Trophoblast cell (in vitro differentiated cells and primary cell): ENCODE results near the gene IRF8. TPM values are rescaled to one million over a fixed set of nuclear protein-coding genes. Genes with fewer than 3 reads are reported as not detected.

ENCODE experiments used
- DNase-seq, 2 donors: peaks; one replicate each; pipeline ENCODE4 v3.0.0-alpha.2; 2016
- H2AFZ ChIP-seq: 2 replicates; pipeline ENCODE4 v1.6.1; 2013; ENCODE audit warnings: low read length, moderate library complexity, mild to moderate bottlenecking; ENCODE audit not compliant: insufficient read depth, poor library complexity
- H2AK5ac ChIP-seq: 2 replicates; pipeline ENCODE4 v1.6.1; 2013; ENCODE audit warnings: mild to moderate bottlenecking, low read length
- H2BK120ac ChIP-seq: 2 replicates; pipeline ENCODE4 v1.6.1; 2013; ENCODE audit warnings: low read length, mild to moderate bottlenecking, moderate library complexity; ENCODE audit not compliant: insufficient read depth, poor library complexity
- H2BK12ac ChIP-seq: 2 replicates; pipeline ENCODE4 v1.6.1; 2013; ENCODE audit warnings: mild to moderate bottlenecking, low read length, moderate library complexity
- H2BK5ac ChIP-seq: 2 replicates; pipeline ENCODE4 v1.6.1; 2013; ENCODE audit warnings: low read length, low read depth, moderate library complexity, mild to moderate bottlenecking; ENCODE audit not compliant: poor library complexity
- H3K14ac ChIP-seq: 2 replicates; pipeline ENCODE4 v1.6.1; 2013; ENCODE audit warnings: mild to moderate bottlenecking, low read length
- H3K18ac ChIP-seq: 2 replicates; pipeline ENCODE4 v1.6.1; 2013; ENCODE audit warnings: mild to moderate bottlenecking, low read length
- H3K23ac ChIP-seq: 2 replicates; pipeline ENCODE4 v1.6.1; 2013; ENCODE audit warnings: low read length
- H3K27ac ChIP-seq: 2 replicates; pipeline ENCODE4 v1.5.1; 2013; ENCODE audit warnings: low read depth, mild to moderate bottlenecking, inconsistent platforms, low read length, moderate library complexity
- H3K27me3 ChIP-seq: 2 replicates; pipeline ENCODE4 v1.6.1; 2013; ENCODE audit warnings: inconsistent platforms, mild to moderate bottlenecking, low read length, moderate library complexity; ENCODE audit not compliant: insufficient read depth
- H3K36me3 ChIP-seq, 2 experiments: 1 replicate in 1 of 2; 2 replicates in 1 of 2; pipeline ENCODE4 v1.6.1; 2013; ENCODE audit warnings: low read length in 2 of 2, mild to moderate bottlenecking in 2 of 2, moderate library complexity in 1 of 2; ENCODE audit not compliant: insufficient read depth in 2 of 2, control insufficient read depth in 1 of 2
- H3K4ac ChIP-seq: 2 replicates; pipeline ENCODE4 v1.6.1; 2013; ENCODE audit warnings: low read depth, mild to moderate bottlenecking, low read length, moderate library complexity
- H3K4me1 ChIP-seq, 2 experiments: 1 replicate in 1 of 2; 2 replicates in 1 of 2; pipeline ENCODE4 v1.6.1; 2013; ENCODE audit warnings: low read length in 2 of 2, mild to moderate bottlenecking in 2 of 2, moderate library complexity in 1 of 2; ENCODE audit not compliant: insufficient read depth in 2 of 2, control insufficient read depth in 1 of 2
- H3K4me2 ChIP-seq: 2 replicates; pipeline ENCODE4 v1.6.1; 2013; ENCODE audit warnings: inconsistent platforms, mild to moderate bottlenecking, low read length, moderate library complexity
- H3K4me3 ChIP-seq: 2 replicates; pipeline ENCODE4 v1.5.1; 2013; ENCODE audit warnings: mild to moderate bottlenecking, low read depth, low read length, inconsistent platforms
- H3K79me1 ChIP-seq: one replicate; pipeline ENCODE4 v1.6.1; 2013; ENCODE audit warnings: low read length
- H3K79me2 ChIP-seq: 2 replicates; pipeline ENCODE4 v1.6.1; 2013; ENCODE audit warnings: low read length, mild to moderate bottlenecking; ENCODE audit not compliant: control insufficient read depth, insufficient read depth, poor library complexity
- H3K9ac ChIP-seq: 2 replicates; pipeline ENCODE4 v1.6.1; 2013; ENCODE audit warnings: mild to moderate bottlenecking, low read length
- H3K9me3 ChIP-seq: 2 replicates; pipeline ENCODE4 v1.6.1; 2013; ENCODE audit warnings: low read depth, mild to moderate bottlenecking, control low read depth, inconsistent platforms, low read length; ENCODE audit not compliant: insufficient read depth
- H4K12ac ChIP-seq: 2 replicates; pipeline ENCODE4 v1.6.1; 2013; ENCODE audit warnings: low read depth, mild to moderate bottlenecking, low read length, moderate library complexity
- H4K8ac ChIP-seq: 2 replicates; pipeline ENCODE4 v1.6.1; 2013; ENCODE audit warnings: low read depth, mild to moderate bottlenecking, low read length, moderate library complexity
- H4K91ac ChIP-seq: one replicate; pipeline ENCODE4 v1.6.1; 2013; ENCODE audit warnings: low read depth, mild to moderate bottlenecking, low read length, moderate library complexity
- WGBS: extraction: QIAGEN DNeasy Blood & Tissue Kit; methylation state at CpG from one replicate; pipeline ENCODE4 v1.1.7; 2013; ENCODE audit warnings: missing lambda C conversion rate; ENCODE audit not compliant: insufficient read length, insufficient coverage; ENCODE audit errors: extremely low coverage; 5-methylcytosine and 5-hydroxymethylcytosine counted together
- polyA plus RNA-seq: library from polyadenylated mRNA; stranded (reverse); fragments of 200-250 nt; gene quantifications from 2 replicates; pipeline ENCODE4 v1.2.3, GENCODE V29; 2013

IRF8 gene, protein sequence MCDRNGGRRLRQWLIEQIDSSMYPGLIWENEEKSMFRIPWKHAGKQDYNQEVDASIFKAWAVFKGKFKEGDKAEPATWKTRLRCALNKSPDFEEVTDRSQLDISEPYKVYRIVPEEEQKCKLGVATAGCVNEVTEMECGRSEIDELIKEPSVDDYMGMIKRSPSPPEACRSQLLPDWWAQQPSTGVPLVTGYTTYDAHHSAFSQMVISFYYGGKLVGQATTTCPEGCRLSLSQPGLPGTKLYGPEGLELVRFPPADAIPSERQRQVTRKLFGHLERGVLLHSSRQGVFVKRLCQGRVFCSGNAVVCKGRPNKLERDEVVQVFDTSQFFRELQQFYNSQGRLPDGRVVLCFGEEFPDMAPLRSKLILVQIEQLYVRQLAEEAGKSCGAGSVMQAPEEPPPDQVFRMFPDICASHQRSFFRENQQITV
- polyA plus RNA-seq = 4.1 and 4.2 TPM in 2 replicates

DNA sequence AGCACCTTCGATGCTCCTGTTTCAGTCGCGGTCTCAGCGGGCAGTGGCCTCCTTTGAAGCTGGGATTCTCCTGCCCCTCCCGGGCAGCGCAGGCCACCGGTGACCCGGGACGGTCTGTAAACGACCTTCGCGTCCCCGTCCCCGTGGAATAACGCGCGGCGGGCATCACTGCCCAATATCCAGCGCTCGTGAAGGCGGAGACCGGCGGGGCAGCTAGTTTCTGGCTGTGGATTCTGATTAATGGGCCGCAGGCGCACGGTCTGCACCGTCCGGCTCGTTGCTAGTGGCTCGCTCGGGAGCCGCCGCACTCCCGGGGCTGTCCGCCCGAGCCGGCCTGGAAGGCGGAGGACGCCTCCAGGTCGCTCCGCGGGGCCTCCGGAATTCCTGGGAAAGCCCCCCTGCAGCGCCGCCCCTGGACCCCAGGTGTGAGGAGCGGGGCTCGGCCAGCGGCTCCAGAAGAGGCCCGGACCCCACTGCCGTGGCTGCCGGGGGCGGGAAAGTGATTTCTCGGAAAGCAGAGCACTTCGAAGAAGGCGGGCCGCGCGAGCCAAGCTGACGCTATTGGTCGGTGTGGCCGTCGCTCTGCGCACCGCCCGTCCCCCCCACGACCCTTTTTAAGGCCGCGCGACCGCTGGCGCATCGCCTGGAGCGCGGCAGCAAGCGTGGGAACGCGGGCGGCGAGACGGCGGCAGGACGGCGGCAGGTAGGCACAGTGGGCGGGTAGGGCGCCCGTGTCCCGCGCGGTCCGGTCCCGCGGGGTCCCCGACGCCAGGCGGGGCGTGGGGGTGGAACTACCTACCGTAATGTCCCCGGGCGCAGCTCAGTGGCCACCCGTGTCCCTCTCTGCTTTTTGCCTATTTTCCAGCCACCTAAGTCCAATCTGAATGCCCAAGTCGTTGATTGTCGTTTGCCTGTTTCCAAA, at the start of gene IRF8:
IRF8 (plus strand) TSS at position 642 of the 922 bp plus-strand sequence. CDS start 3,854 bp downstream, outside the sequence.
- peak within 1 kb of the TSS; percentile 74 for H3K4me3 ChIP-seq
- H2AK5ac ChIP-seq = no peak within 1 kb of the TSS
- peaks cover 7 to 10% of the 10 kb centered on the region in 2 experiments for H3K4me1 ChIP-seq
- H3K4me2 ChIP-seq = peak within 1 kb of the TSS; percentile 97
- H3K23ac ChIP-seq = no peak within 1 kb of the TSS
- peak within 1 kb of the TSS; percentile 56 for H2BK120ac ChIP-seq
- peak within 1 kb of the TSS; percentile 69 for H2BK12ac ChIP-seq
- H3K9ac ChIP-seq = peak within 1 kb of the TSS; percentile 74
- peaks cover 9% of the 10 kb centered on the region for H3K27me3 ChIP-seq
- peak within 1 kb of the TSS; percentile 7 for H4K91ac ChIP-seq
- peak within 1 kb of the TSS; percentile 91 for H2AFZ ChIP-seq
- H2BK5ac ChIP-seq = peak within 1 kb of the TSS; percentile 28
- peak; percentile 64 to 86 for DNase-seq
- WGBS = no CpG with 5 or more reads among the region's 102 CpGs
- no peak within 1 kb of the TSS for H3K27ac ChIP-seq
- no peaks in the 10 kb centered on the region for H3K9me3 ChIP-seq
- peaks cover 6% of the 10 kb centered on the region for H3K79me1 ChIP-seq
- peaks cover 0 to 3% of the 10 kb centered on the region in 2 experiments for H3K36me3 ChIP-seq
- H4K8ac ChIP-seq = peak within 1 kb of the TSS; percentile 78
- peaks cover 2% of the 10 kb centered on the region for H3K79me2 ChIP-seq
- H3K14ac ChIP-seq = peak within 1 kb of the TSS; percentile 52
- H3K4ac ChIP-seq = peak within 1 kb of the TSS; percentile 10
- peak within 1 kb of the TSS; percentile 58 for H4K12ac ChIP-seq
- H3K18ac ChIP-seq = peak within 1 kb of the TSS; percentile 83

DNA sequence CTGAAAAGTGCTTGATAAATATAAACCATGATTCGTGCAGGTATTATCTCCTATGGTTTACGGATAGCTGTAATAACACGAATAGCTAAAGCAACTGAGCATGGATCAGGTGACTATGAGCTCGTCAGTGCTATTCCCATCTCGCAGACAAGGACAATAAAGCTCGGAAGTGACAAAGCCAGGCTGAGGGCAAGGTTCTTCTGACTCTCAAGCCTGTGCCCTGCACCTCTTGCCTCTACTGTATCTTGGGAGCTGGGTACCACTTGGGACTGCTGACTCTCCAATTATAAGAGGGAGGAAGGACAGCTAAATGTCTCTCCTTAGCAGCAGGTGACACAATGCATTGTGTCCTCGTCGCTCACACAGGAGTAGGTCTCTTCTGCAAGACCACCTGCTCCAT, 49.6 kb upstream of the IRF8 start:
- no peak overlapping the region for H2BK5ac ChIP-seq
- no peaks in the 10 kb centered on the region for H3K27me3 ChIP-seq
- no peak overlapping the region for H3K14ac ChIP-seq
- no peaks in the 10 kb centered on the region for H3K36me3 ChIP-seq
- DNase-seq = no peak
- no peaks in the 10 kb centered on the region for H3K79me2 ChIP-seq
- no peaks in the 10 kb centered on the region for H3K9me3 ChIP-seq
- no peak overlapping the region for H2BK12ac ChIP-seq
- H3K23ac ChIP-seq = no peak overlapping the region
- H3K4me2 ChIP-seq = no peak overlapping the region
- peaks cover 10 to 19% of the 10 kb centered on the region in 2 experiments for H3K4me1 ChIP-seq
- H4K91ac ChIP-seq = no peak overlapping the region
- H2AK5ac ChIP-seq = no peak overlapping the region
- no peak overlapping the region for H4K12ac ChIP-seq
- H2BK120ac ChIP-seq = no peak overlapping the region
- peaks cover 2% of the 10 kb centered on the region for H3K79me1 ChIP-seq
- no peak overlapping the region for H4K8ac ChIP-seq
- H3K4ac ChIP-seq = no peak overlapping the region
- H2AFZ ChIP-seq = no peak overlapping the region
- WGBS = no CpG with 5 or more reads among the region's 8 CpGs
- no peak overlapping the region for H3K18ac ChIP-seq
- no peak overlapping the region for H3K9ac ChIP-seq
- H3K27ac ChIP-seq = no peak overlapping the region
- no peak overlapping the region for H3K4me3 ChIP-seq

DNA sequence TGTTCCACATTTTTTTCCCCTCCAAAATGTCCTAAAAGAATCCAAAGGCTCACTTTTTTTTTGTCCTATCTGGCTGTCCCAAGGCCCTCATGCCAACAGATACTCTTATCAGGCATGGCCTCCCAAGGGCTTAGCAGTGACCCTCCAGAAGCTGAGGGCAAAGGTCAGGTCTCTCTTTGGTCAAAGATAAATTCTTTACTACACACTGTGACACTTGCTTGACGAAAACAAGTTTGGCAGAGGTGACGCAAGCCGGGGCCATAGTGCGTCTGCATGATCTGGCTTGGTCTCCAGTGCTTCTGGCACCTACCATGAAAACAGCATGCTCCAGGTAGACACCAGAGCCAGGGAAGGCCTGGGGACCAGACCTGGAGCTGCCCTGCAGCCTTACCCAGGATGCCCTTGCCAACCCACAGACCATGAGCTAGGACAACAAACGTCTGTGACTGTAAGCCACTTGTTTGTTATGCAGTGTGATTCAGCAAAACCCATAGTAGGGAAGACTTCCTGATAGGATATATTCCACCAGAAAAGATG, 48.5 kb upstream of the IRF8 start:
- Histone ChIP-seq H3K79me1 (peaks cover 2% of the 10 kb centered on the region), H3K23ac (no peak overlapping the region), H3K79me2 (no peaks in the 10 kb centered on the region), H3K4me2 (no peak overlapping the region), H3K9ac (no peak overlapping the region), H4K8ac (no peak overlapping the region), H3K18ac (no peak overlapping the region), H3K36me3 (no peaks in the 10 kb centered on the region), H3K4ac (no peak overlapping the region), H3K9me3 (no peaks in the 10 kb centered on the region), H2BK12ac (no peak overlapping the region), H2AK5ac (no peak overlapping the region), H2BK5ac (no peak overlapping the region), H2BK120ac (no peak overlapping the region), H4K12ac (no peak overlapping the region), H3K14ac (no peak overlapping the region), H3K27me3 (no peaks in the 10 kb centered on the region), H3K4me3 (no peak overlapping the region), H3K4me1 (peaks cover 10 to 19% of the 10 kb centered on the region in 2 experiments), H2AFZ (no peak overlapping the region), H4K91ac (no peak overlapping the region), H3K27ac (no peak overlapping the region)
- WGBS = no CpG with 5 or more reads among the region's 5 CpGs
- no peak for DNase-seq
